H54 (cell line): ENCODE measurements around the gene RBMS3.
"Not testable (repeated sequence)": the region's sequence is repeated elsewhere in the genome, so short reads cannot be mapped to it uniquely, and the experiment has no call there.

Experiments
- DNase-seq: peaks from one replicate; pipeline ENCODE4 v3.0.0; 2011; ENCODE audit warnings: low spot score, mixed read lengths; ENCODE audit not compliant: insufficient read length
- FAIRE-seq: peaks from 3 replicates; lab custom pipeline; 2011; peaks lifted over from hg19 to GRCh38; lab: Jason Lieb, UNC
- POLR2A ChIP-seq: IDR thresholded peaks from 2 replicates; pipeline ENCODE4 v1.6.1; 2011; ENCODE audit warnings: low read depth, mild to moderate bottlenecking, low read length

The RBMS3 gene

GRCh38 chr3:29307295-29307694 is 26.4 kb downstream of the RBMS3 start:
- DNase-seq (no peak), FAIRE-seq (no peak)
- TF ChIP-seq POLR2A, result no peak

DNA sequence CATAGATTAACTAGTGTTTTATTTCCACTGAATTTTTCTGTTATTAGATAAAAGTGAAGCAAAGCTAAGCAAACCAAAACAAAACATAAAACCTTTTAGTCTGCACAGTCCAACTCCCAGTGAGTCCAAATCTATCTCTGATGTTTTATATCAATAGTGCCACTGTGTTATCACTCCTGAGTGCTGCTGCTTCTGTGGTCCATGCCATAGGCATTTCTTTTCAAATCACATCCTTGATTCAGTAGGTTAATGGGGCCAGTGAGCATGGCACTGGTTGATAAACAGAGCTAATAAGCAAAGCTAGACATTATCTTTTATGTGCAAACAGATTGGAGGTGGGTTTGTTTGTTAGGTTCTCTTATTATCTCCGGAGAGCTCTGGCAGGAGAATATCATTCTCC is 30.0 kb downstream of the RBMS3 start:
- TF ChIP-seq POLR2A, result no peak
- DNase-seq, result no peak
- FAIRE-seq, result no peak

DNA sequence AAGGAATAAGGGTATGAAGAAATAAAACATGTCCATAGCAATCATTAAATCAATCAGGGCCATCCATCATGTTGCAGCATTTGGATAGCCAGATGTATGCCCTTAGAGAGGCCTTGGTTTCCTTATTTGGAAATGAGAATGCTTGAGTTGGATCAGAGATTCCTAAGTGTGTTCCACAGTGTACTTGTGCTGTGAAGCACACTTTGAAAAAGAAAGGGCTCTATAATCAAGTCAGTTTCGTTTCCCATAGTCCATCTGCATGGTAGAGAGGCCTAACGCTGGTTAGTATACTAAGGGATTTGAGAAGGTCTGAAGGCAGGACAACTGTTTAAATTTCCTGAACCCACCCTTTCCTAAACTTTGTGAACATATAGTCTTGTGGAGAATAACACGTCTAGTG is 30.9 kb downstream of the RBMS3 start:
- FAIRE-seq, result no peak
- no peak for DNase-seq
- no peak for TF ChIP-seq POLR2A

- DNase-seq (no peak), FAIRE-seq (no peak)
- no peak for TF ChIP-seq POLR2A
These were observed 31.5 kb downstream of the RBMS3 start for GRCh38 chr3:29312395-29312794.

DNA sequence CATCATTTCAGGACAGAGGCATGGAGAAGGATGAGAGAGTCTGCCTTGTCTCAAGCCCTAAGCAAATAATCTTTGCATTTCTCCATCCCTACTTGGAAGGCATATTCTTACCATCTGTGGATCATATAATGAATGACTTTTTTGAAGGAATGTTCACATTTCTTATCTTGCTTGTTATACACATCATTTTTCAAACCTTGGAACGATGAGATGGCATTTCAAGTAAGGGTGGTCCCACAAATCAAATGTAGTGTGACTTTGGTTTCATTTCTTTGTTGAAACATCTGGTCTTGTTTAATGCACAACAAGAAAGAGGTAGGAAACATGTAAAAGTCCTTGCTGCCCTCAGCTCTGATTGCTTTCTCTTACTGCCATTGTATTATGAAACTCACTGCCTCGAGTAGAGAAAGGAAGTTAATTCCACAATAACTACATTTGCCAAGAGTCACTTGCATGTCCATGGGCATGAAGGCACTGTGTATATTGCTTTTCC is 32.1 kb downstream of the RBMS3 start:
- TF ChIP-seq POLR2A, result no peak
- FAIRE-seq (peak; percentile 68), DNase-seq (no peak)

GRCh38 chr3:29313981-29314726 is 33.3 kb downstream of the RBMS3 start:
- no peak for TF ChIP-seq POLR2A
- DNase-seq (no peak), FAIRE-seq (peak; percentile 53)

DNA sequence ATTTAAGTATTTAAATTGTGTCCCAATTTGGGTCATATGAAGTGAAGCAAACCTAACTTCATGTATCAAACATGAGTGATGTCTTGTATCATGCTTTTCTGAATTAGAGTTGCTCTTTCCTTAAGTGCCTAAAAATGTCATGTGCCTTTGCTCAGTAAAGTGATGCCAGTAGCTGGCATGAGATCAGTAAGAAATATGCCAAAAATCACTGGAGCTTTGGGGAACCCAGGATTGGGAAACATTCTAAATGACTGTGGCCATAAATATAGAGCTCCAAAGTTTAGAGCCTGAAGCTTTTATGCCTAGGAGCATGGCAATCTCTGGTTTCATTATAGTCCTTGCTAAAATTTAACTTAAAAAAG is 33.8 kb downstream of the RBMS3 start:
- TF ChIP-seq POLR2A, result no peak
- FAIRE-seq, result peak; percentile 43

DNA sequence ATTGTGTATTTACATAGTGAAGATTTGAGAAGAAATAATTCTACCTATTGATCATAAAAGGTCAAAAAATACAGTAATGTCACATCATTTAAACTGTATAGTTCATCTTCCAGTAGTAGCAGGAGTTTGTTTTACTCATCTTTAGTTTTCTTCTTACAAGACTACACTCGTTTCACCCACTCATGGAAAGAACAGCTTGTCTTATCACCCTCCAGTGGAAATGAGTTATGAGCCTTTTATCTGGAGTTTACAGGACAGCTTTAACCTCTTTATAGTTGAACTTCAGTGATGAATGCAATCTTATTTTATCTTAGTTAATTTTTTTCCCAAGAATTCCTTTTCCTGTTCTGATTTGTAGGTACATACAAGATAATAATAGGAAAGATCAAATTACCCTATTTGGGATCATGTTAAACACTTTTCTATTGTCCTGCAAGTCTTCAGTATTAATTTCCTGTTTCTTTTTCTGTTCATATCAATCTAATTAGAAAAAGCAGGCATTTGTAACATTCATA is 36.8 kb downstream of the RBMS3 start:
- DNase-seq (no peak), FAIRE-seq (peak; percentile 20)
- no peak for TF ChIP-seq POLR2A

More for the DNA sequence above, 33.8 kb downstream of the RBMS3 start:
- DNase-seq, result no peak

DNA sequence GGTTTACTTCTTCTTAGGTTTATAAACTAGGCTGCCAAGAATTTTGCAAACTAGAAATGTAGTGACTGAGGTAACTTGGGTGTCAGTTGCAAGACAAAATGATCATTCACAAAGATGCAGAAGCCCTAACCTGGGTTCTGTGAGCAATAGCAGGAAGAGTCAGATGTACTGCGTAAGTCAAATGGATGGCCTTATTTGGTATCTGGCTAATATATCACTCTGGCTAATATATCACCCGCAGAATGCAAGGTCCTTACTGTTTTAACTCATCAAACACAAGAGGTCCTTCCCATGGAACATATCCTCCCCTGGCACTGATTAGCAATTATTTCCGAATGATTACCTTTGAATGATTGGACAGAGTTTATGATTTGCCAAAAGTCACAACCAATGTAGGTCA is 37.4 kb downstream of the RBMS3 start:
- DNase-seq, result no peak
- FAIRE-seq, result peak; percentile 76
- TF ChIP-seq POLR2A, result no peak

GRCh38 chr3:29319262-29319661 is 38.4 kb downstream of the RBMS3 start:
- no peak for TF ChIP-seq POLR2A
- DNase-seq, result no peak
- no peak for FAIRE-seq

GRCh38 chr3:29319798-29320197 is 38.9 kb downstream of the RBMS3 start:
- no peak for DNase-seq
- no peak for TF ChIP-seq POLR2A
- FAIRE-seq, result no peak

- DNase-seq (no peak), FAIRE-seq (no peak)
- TF ChIP-seq POLR2A, result no peak
These were observed 41.7 kb downstream of the RBMS3 start for GRCh38 chr3:29322586-29322985.

DNA sequence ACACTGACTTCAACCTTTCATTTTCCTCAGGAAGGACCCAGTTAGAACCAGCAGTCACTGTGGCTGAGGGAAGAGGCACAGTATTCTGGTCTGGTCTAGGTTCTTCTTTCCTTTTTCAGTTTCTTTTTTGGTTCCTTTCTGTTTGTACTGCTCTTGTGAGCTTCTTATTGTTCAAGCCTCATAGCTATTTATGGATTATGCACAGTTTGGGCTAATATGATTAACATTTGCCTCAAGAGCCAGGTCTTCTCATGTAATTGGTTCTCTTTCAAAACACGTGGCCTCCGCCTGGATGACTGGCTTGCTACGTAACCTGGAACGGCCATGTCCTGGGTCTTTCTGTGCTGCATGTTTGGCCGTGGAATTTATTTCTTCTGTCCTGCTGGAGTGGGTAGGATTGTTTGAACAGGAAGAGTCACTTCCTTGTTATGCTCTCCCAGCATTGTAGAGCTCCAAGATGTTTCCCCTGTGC is 43.3 kb downstream of the RBMS3 start:
- no peak for DNase-seq
- FAIRE-seq, result peak; percentile 84

DNA sequence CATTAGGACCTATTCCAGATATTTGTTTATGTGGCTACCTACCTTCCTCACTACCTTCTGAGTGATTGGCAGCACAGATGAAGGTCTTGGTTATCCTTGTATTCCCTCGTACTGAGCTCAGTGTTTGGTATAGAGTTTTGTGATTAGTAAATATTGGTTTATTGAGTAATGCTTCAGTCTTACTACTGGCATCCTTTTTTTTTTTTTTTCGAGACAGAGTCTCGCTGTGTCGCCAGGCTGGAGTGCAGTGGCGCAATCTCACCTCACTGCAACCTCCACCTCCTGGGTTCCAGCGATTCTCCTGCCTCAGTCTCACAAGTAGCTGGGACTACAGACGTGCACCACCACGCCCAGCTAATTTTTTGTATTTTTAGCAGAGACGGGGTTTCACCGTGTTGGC is 45.7 kb downstream of the RBMS3 start:
- not testable (repeated sequence) for DNase-seq, FAIRE-seq

More for the DNA sequence above, 43.3 kb downstream of the RBMS3 start:
- no peak for TF ChIP-seq POLR2A
